ENCODE results near the gene PRR35. TPM values are rescaled to one million over a fixed set of nuclear protein-coding genes. Genes with fewer than 3 reads are reported as not detected.
A peak's percentile ranks its signal among the peaks of the same experiment; 100 is the strongest.

Gene PRR35
- total RNA-seq, 4 donors from 2014 or later: not detected

DNA sequence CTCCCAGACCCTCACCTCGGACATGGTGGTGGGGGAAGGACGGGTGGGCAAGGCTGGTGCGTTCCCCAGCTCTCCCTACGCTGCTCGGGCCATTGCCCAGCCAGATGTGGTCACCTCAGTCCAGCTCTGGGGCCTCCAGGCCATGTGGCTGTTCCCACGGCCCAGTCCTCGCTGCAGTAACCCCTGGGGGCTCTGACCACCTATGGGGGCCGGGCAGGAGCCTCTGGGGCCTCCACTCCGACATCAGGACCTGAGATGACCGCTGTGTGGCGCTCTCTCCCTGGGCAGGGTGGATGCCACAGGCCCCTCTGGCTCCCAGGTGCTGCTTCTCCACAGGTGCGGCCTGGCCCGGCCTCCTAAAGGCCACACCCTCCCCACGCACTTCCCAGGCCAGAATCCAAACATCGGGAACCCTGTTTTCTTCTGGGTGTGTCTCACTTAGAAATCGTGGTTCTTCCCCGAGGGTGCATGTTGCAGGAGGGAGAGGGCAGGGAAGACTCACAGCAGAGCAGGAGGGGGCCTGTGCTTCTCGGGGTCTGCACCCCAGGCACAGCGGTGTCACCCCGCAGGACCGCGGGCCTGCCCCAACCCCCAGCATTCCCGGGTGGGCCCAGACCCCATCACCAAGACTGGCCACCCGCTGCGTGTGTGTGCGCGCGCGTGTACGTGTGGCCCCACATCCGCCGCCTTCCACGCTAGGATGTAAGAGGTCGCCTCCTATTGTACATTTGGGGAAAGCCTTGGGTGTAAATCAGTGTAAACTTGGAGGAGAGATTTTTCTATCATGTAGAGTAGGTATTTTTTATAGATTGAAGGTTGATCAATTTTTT is 38.6 kb upstream of the PRR35 start:
- Histone ChIP-seq H3K27me3 (no peaks in the 10 kb centered on the region), H3K36me3 (peaks cover 8 to 12% of the 10 kb centered on the region in 2 donors), H3K4me3 (replicated peaks in 1 of 3) (no peak overlapping the region), H3K4me1 (peaks cover 10 to 16% of the 10 kb centered on the region in 2 donors), H3K27ac (no peak overlapping the region), H3K9me3 (no peaks in the 10 kb centered on the region)
- WGBS, 2 donors: 73 to 89% methylated on average over 16 to 24 of the region's 34 CpGs
- TF ChIP-seq POLR2A (IDR thresholded peaks at IDR 0.05) (no peak), CTCF (IDR thresholded peaks at IDR 0.05) (peak in 1 of 6 experiments; percentile 4)
- DNase-seq: no peak
- intact Hi-C loops (cut with DNase I): no loop called here

DNA sequence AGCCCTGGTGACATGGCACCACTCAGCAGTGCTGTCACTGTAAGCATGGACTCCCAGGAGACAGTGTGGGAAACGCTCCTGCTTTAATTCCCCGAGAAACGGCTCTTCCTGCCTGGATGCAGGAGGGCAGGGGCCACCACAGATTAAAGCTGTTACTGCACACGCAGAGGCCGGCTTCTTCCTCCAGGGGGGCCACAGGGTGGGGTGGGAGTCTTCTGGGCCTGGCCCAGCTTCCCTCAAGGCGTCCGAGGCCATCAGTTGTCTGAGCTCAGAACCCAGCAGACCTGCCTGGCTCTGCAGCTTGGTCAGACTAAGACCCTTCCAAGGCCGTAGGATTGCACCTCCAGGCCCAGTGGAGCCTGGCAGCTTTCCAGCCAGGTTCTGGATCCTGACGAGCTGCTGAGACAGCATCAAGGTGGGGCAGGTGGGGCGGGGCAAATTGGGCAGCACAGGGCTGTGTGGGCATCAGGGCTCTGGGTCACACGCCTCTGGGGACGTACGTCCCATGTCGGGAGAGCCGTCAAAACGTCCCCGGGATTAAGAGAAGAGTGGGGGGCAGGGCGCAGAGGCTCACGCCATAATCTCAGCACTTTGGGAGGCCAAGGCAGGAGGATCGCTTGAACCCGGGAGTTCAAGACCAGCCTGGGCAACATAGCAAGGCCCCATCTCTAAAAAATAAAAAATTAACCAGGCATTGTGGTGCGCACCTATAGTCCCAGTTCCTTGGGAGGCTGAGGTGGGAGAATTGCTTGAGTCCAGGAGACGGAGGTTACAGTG is 37.7 kb upstream of the PRR35 start:
- H3K4me1 ChIP-seq: peaks cover 12 to 16% of the 10 kb centered on the region in 2 donors
- intact Hi-C loops (cut with DNase I): no loop called here

GRCh38 chr16:523097-523741 is 37.0 kb upstream of the PRR35 start:
- Histone ChIP-seq H3K36me3 (peaks cover 8 to 12% of the 10 kb centered on the region in 2 donors), H3K27me3 (no peaks in the 10 kb centered on the region), H3K27ac (no peak overlapping the region), H3K9me3 (no peaks in the 10 kb centered on the region), H3K4me3 (replicated peaks in 1 of 3) (no peak overlapping the region), H3K4me1 (peaks cover 12 to 17% of the 10 kb centered on the region in 2 donors)
- DNase-seq: no peak
- TF ChIP-seq CTCF (IDR thresholded peaks at IDR 0.05) (no peak), POLR2A (IDR thresholded peaks at IDR 0.05) (no peak)
- intact Hi-C loops (cut with DNase I): no loop called here
- 93 to 94% methylated on average over 21 to 22 of the region's 22 CpGs for WGBS, 2 donors

More for the DNA sequence above, 37.7 kb upstream of the PRR35 start:
- peaks cover 8 to 12% of the 10 kb centered on the region in 2 donors for H3K36me3 ChIP-seq
- H3K27ac ChIP-seq: no peak overlapping the region
- H3K27me3 ChIP-seq: no peaks in the 10 kb centered on the region
- DNase-seq: no peak
- TF ChIP-seq POLR2A (IDR thresholded peaks at IDR 0.05) (no peak), CTCF (IDR thresholded peaks at IDR 0.05) (no peak)
- H3K9me3 ChIP-seq: no peaks in the 10 kb centered on the region
- 78 to 82% methylated on average over 15 to 23 of the region's 23 CpGs for WGBS, 2 donors
- H3K4me3 ChIP-seq (replicated peaks in 1 of 3): no peak overlapping the region

- DNase-seq: no peak
- peaks cover 8 to 11% of the 10 kb centered on the region in 2 donors for H3K36me3 ChIP-seq
- 75 to 84% methylated on average over 13 to 20 of the region's 24 CpGs for WGBS, 2 donors
- H3K27me3 ChIP-seq: no peaks in the 10 kb centered on the region
- H3K9me3 ChIP-seq: no peaks in the 10 kb centered on the region
- peaks cover 25 to 29% of the 10 kb centered on the region in 2 donors for H3K4me1 ChIP-seq
- intact Hi-C loops (cut with DNase I): no loop called here
- TF ChIP-seq POLR2A (IDR thresholded peaks at IDR 0.05) (no peak), CTCF (IDR thresholded peaks at IDR 0.05) (no peak)
- H3K27ac ChIP-seq: no peak overlapping the region
- no peak overlapping the region for H3K4me3 ChIP-seq (replicated peaks in 1 of 3)
Measured at GRCh38 chr16:524274-525040, 35.7 kb upstream of the PRR35 start.

All from thyroid gland (tissue), 4 donors.